GM12878 (cell line): ENCODE data around the gene ELAVL2. TPM values are rescaled to one million over a fixed set of nuclear protein-coding genes. Genes with fewer than 3 reads are reported as not detected.
A peak's percentile ranks its signal among the peaks of the same experiment; 100 is the strongest.

Source experiments
- ATAC-seq: fragments of 200-7000 bp; cut with Tn5 transposase; 3 replicates; pipeline ENCODE4 v1.9.1; 2020; ENCODE audit warnings: mild to moderate bottlenecking, moderate library complexity
- BruUV-seq: library from RNA; stranded (reverse); fragments of 400-500 nt; replicated peaks from 2 replicates; lab custom pipeline; 2021; lab: Mats Ljungman, UMichigan
- CTCF ChIA-PET: fragments of 300-600 bp; sonication (Branson Sonifier 250); formaldehyde crosslinking; extraction: SDS; loops from one replicate; lab custom pipeline; 2021; ENCODE audit warnings: inconsistent platforms; lab: Yijun Ruan, JAX
- POLR2A ChIA-PET: fragments of 350-600 bp; formaldehyde crosslinking; extraction: SDS; loops from one replicate; lab custom pipeline; 2021; ENCODE audit warnings: inconsistent platforms; lab: Charles Lee
- RAD21 ChIA-PET: fragments of 300-600 bp; sonication (Branson Sonifier 250); formaldehyde crosslinking; loops from one replicate; lab custom pipeline; 2023; ENCODE audit warnings: antibody characterized with exemption; ENCODE audit not compliant: unreplicated experiment; lab: Charles Lee
- SMC1A ChIA-PET: fragments of 300-600 bp; sonication (Branson Sonifier 250); formaldehyde crosslinking; loops from one replicate; lab custom pipeline; 2023; ENCODE audit not compliant: unreplicated experiment, uncharacterized antibody; lab: Charles Lee
- DNase-seq: peaks from one replicate; pipeline ENCODE4 v3.0.0-alpha.2; 2011; ENCODE audit warnings: low read depth, low spot score
- FAIRE-seq: peaks from 3 replicates; lab custom pipeline; 2011; peaks lifted over from hg19 to GRCh38; lab: Jason Lieb, UNC
- H2AFZ ChIP-seq: 2 replicates; pipeline ENCODE4 v1.6.0; 2011; ENCODE audit warnings: low read depth, low read length, control low read depth; ENCODE audit not compliant: control insufficient read depth
- H3K27ac ChIP-seq: 2 replicates; pipeline ENCODE4 v1.5.1; 2011; ENCODE audit warnings: control low read depth; ENCODE audit not compliant: control insufficient read depth, insufficient read depth
- H3K27me3 ChIP-seq, 2 experiments: replicated peaks in 1 of 2; 2 replicates each; pipeline versions ENCODE4 v1.6.0 to v1.6.1; 2011; ENCODE audit warnings: low read length in 1 of 2; ENCODE audit not compliant: control insufficient read depth in 2 of 2, insufficient read depth in 2 of 2
- H3K36me3 ChIP-seq, 2 experiments: 2 replicates each; pipeline ENCODE4 v1.5.1; 2011; ENCODE audit warnings: low read length in 1 of 2; ENCODE audit not compliant: control insufficient read depth in 2 of 2, insufficient read depth in 2 of 2
- H3K4me1 ChIP-seq: 2 replicates; pipeline ENCODE4 v1.6.1; 2011; ENCODE audit warnings: mild to moderate bottlenecking, low read length, moderate library complexity, mixed read lengths; ENCODE audit not compliant: control insufficient read depth, insufficient read depth
- H3K4me2 ChIP-seq: 2 replicates; pipeline ENCODE4 v1.6.0; 2011; ENCODE audit warnings: control low read depth; ENCODE audit not compliant: control insufficient read depth, insufficient read depth
- H3K4me3 ChIP-seq: fragments of 200-600 bp; sonication (generic); 2 replicates; pipeline ENCODE4 v1.5.1; 2016
- H3K79me2 ChIP-seq: 2 replicates; pipeline ENCODE4 v1.6.0; 2011; ENCODE audit warnings: low read length; ENCODE audit not compliant: control insufficient read depth, insufficient read depth
- H3K9ac ChIP-seq: 2 replicates; pipeline ENCODE4 v1.8.0; 2011; ENCODE audit warnings: low read length, control low read depth, mixed read lengths; ENCODE audit not compliant: control insufficient read depth, insufficient read depth
- H3K9me3 ChIP-seq: replicated peaks from 3 replicates; pipeline ENCODE4 v1.5.1; 2011; ENCODE audit warnings: mild to moderate bottlenecking, low read length; ENCODE audit not compliant: control insufficient read depth, insufficient read depth
- H4K20me1 ChIP-seq: 2 replicates; pipeline ENCODE4 v1.6.0; 2011; ENCODE audit not compliant: control insufficient read depth, insufficient read depth
- BHLHE40 ChIP-seq, 2 experiments: fragments of 450-650 bp in 1 of 2; IDR thresholded peaks; 2 replicates each; pipeline ENCODE4 v1.6.1; 2011 to 2017; ENCODE audit warnings: low read depth in 2 of 2, borderline replicate concordance in 1 of 2, improper control_type of control experiment in 1 of 2, low read length in 1 of 2, mild to moderate bottlenecking in 1 of 2
- POLR2AphosphoS2 ChIP-seq: IDR thresholded peaks from 2 replicates; pipeline ENCODE4 v1.6.1; 2011; ENCODE audit warnings: low read depth, mild to moderate bottlenecking, low read length, improper control_type of control experiment, moderate library complexity
- WGBS: methylation state at CpG from one replicate; pipeline ENCODE4 v1.1.6; 2016; ENCODE audit warnings: low lambda C conversion rate; ENCODE audit not compliant: insufficient replicate concordance, insufficient coverage; ENCODE audit errors: missing lambda C conversion rate; 5-methylcytosine and 5-hydroxymethylcytosine counted together
- in situ Hi-C: fragments of 300-500 bp; cut with MboI; formaldehyde crosslinking; loops from 9 replicates; pipeline ENCODE4 v1.14.3; 2018; ENCODE audit warnings: mixed read lengths
- intact Hi-C: fragments of 100-400 bp; cut with micrococcal nuclease; formaldehyde crosslinking; loops from one replicate; pipeline ENCODE4 v1.14.2; 2022; ENCODE audit not compliant: unreplicated experiment
- polyA plus RNA-seq, 11 experiments: library from polyadenylated mRNA; depleted of rRNA in 4 of 11; unstranded in 6 of 11; stranded (reverse) in 5 of 11; fragments of >200 nt; fragmentation: Nextera tagmentation in 4 of 11; fragmentation: Illumina TruSeq in 1 of 11; extraction: Ambion mirVana in 4 of 11; extraction: Trizol in 1 of 11; gene quantifications; 1 replicate in 1 of 11; 2 replicates in 10 of 11; pipeline versions ENCODE4 v1.2.1 to v1.2.3, GENCODE V29; 2011 to 2016; ENCODE audit warnings: inconsistent platforms in 2 of 11, missing spikeins in 2 of 11, low read depth in 1 of 11
- total RNA-seq, 4 experiments: library from RNA; depleted of rRNA in 3 of 4; stranded (reverse); fragments of >200 nt in 3 of 4; fragmentation: Illumina TruSeq in 1 of 4; extraction: Trizol in 1 of 4; gene quantifications; 2 replicates each; pipeline versions ENCODE4 v1.2.1 to v1.2.3, GENCODE V29; 2013 to 2021
- TF ChIP-seq, protein P1 (sequence below): fragments of 450-650 bp; IDR thresholded peaks from 2 replicates; pipeline ENCODE4 v1.6.1; 2017; ENCODE audit warnings: low read depth, mild to moderate bottlenecking, moderate library complexity
- TF ChIP-seq, protein P2 (sequence below): IDR thresholded peaks from 2 replicates; pipeline ENCODE4 v1.6.1; 2012; ENCODE audit warnings: mild to moderate bottlenecking, low read depth, low read length

The ELAVL2 gene
- total and polyA plus RNA-seq, 10 of the 15 experiments (the other 5 are each of a cell fraction or from before 2014, with no cell fraction given), result 0.24 to 2.6 (median 0.76) TPM

GRCh38 chr9:23740531-23740930, 85.5 kb downstream of the ELAVL2 start (continued):
- TF ChIP-seq, protein P1, sequence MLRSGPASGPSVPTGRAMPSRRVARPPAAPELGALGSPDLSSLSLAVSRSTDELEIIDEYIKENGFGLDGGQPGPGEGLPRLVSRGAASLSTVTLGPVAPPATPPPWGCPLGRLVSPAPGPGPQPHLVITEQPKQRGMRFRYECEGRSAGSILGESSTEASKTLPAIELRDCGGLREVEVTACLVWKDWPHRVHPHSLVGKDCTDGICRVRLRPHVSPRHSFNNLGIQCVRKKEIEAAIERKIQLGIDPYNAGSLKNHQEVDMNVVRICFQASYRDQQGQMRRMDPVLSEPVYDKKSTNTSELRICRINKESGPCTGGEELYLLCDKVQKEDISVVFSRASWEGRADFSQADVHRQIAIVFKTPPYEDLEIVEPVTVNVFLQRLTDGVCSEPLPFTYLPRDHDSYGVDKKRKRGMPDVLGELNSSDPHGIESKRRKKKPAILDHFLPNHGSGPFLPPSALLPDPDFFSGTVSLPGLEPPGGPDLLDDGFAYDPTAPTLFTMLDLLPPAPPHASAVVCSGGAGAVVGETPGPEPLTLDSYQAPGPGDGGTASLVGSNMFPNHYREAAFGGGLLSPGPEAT, result no peak
- TF ChIP-seq BHLHE40 (IDR thresholded peaks at IDR 0.05; ENCODE audit: borderline replicate concordance in 1 of 2, low read depth in 2 of 2, low read length in 1 of 2), result no peak

DNA sequence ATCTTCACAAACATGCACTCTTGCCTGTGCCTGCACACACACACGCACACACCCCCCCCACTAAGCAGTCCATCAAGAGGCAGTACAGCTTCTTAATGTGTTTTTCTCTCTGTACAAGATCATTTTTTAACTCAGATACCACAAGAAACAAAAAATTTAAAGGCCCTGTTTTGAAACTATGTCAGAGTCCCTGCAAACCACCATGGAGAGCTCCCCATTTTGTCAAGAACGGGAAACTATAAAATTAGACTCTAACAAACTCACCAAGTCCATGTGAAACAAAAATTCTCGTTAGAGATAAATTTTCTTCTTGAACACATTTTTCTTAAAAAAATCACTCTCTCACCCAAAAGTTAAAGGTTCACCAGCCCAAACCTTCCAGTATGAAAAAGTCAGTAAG, 86.3 kb downstream of the ELAVL2 start:
- H3K27me3 ChIP-seq, result no peaks in the 10 kb centered on the region
- H3K4me1 ChIP-seq, result no peaks in the 10 kb centered on the region
- ChIA-PET SMC1A (interaction anchor here (2.0 kb wide), 1 partner anchor 11 kb away, joined by 5 read pairs; no protein-coding TSS in a partner anchor), POLR2A (no interaction called here), CTCF (no interaction called here), RAD21 (no interaction called here)
- DNase-seq (no peak), FAIRE-seq (no peak), ATAC-seq (no peak)
- no peak overlapping the region for H3K9ac ChIP-seq
- H2AFZ ChIP-seq, result no peak overlapping the region
- no peaks in the 10 kb centered on the region for H3K79me2 ChIP-seq
- WGBS, result 28% methylated on average over 3 of the region's 3 CpGs
- H3K4me3 ChIP-seq, result no peak overlapping the region
- H3K36me3 ChIP-seq, result no peaks in the 10 kb centered on the region
- TF ChIP-seq, protein P2, sequence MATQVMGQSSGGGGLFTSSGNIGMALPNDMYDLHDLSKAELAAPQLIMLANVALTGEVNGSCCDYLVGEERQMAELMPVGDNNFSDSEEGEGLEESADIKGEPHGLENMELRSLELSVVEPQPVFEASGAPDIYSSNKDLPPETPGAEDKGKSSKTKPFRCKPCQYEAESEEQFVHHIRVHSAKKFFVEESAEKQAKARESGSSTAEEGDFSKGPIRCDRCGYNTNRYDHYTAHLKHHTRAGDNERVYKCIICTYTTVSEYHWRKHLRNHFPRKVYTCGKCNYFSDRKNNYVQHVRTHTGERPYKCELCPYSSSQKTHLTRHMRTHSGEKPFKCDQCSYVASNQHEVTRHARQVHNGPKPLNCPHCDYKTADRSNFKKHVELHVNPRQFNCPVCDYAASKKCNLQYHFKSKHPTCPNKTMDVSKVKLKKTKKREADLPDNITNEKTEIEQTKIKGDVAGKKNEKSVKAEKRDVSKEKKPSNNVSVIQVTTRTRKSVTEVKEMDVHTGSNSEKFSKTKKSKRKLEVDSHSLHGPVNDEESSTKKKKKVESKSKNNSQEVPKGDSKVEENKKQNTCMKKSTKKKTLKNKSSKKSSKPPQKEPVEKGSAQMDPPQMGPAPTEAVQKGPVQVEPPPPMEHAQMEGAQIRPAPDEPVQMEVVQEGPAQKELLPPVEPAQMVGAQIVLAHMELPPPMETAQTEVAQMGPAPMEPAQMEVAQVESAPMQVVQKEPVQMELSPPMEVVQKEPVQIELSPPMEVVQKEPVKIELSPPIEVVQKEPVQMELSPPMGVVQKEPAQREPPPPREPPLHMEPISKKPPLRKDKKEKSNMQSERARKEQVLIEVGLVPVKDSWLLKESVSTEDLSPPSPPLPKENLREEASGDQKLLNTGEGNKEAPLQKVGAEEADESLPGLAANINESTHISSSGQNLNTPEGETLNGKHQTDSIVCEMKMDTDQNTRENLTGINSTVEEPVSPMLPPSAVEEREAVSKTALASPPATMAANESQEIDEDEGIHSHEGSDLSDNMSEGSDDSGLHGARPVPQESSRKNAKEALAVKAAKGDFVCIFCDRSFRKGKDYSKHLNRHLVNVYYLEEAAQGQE, result peak; percentile 37; the same call in 1 of the 2 replicates
- no peak for TF ChIP-seq POLR2AphosphoS2
- in situ Hi-C loops, result no loop called here
- no peaks in the 10 kb centered on the region for H3K9me3 ChIP-seq
- no peaks in the 10 kb centered on the region for H4K20me1 ChIP-seq
- no TSS peak for BruUV-seq
- H3K4me2 ChIP-seq, result no peak overlapping the region
- intact Hi-C loops, result loop anchor here (5.0 kb wide), 1 partner anchor 73 kb away; no protein-coding TSS in a partner anchor
- no peak overlapping the region for H3K27ac ChIP-seq
